WTC11 (cell line): Measurements from ENCODE around the gene ALDOC.

ENCODE experiments used
- FOXK1 ChIP-seq: sonication (generic); formaldehyde crosslinking; IDR thresholded peaks from 2 replicates; pipeline ENCODE4 v1.8.0; 2022; ENCODE audit warnings: mild to moderate bottlenecking, moderate library complexity, missing genetic modification reagents
- TF ChIP-seq, protein P1 (sequence below): sonication (generic); formaldehyde crosslinking; IDR thresholded peaks from 2 replicates; pipeline ENCODE4 v1.8.1; 2023; ENCODE audit warnings: mild to moderate bottlenecking, missing genetic modification reagents
- TF ChIP-seq, protein P2 (sequence below): sonication (generic); formaldehyde crosslinking; conservative IDR thresholded peaks from 2 replicates; pipeline ENCODE4 v1.8.1; 2022; ENCODE audit warnings: mild to moderate bottlenecking, missing genetic modification reagents
- TF ChIP-seq, protein P3 (sequence below): fragments of 200-600 bp; IDR thresholded peaks from 2 replicates; pipeline ENCODE4 v1.8.0; 2022; ENCODE audit warnings: antibody characterized with exemption

DNA sequence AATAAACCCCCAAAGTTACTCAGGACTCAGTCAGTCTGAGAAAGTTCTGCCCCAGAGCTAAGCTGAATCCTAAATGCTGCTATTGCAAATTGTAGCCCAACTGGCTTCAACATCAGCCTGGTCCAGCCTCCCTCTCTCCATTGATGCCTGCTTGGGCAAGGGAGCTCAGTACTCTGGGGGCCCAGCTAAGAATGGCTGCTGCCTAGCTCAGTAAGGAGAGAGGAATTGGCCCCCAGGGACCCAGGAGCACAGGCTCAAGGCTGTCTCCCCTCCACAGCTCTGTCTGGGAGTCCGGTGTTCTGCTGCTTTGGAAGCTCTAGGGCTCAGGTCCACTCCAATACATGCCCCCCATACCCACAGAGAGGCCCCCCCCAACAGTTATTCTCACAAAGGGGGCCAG lies 25.8 kb downstream of the ALDOC start:
- TF ChIP-seq, protein P1, sequence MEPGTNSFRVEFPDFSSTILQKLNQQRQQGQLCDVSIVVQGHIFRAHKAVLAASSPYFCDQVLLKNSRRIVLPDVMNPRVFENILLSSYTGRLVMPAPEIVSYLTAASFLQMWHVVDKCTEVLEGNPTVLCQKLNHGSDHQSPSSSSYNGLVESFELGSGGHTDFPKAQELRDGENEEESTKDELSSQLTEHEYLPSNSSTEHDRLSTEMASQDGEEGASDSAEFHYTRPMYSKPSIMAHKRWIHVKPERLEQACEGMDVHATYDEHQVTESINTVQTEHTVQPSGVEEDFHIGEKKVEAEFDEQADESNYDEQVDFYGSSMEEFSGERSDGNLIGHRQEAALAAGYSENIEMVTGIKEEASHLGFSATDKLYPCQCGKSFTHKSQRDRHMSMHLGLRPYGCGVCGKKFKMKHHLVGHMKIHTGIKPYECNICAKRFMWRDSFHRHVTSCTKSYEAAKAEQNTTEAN (CRISPR knock-in tag), result no peak
- no peak for TF ChIP-seq FOXK1 (CRISPR knock-in tag)
- TF ChIP-seq, protein P2, sequence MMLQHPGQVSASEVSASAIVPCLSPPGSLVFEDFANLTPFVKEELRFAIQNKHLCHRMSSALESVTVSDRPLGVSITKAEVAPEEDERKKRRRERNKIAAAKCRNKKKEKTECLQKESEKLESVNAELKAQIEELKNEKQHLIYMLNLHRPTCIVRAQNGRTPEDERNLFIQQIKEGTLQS (CRISPR knock-in tag), result no peak
- TF ChIP-seq, protein P3, sequence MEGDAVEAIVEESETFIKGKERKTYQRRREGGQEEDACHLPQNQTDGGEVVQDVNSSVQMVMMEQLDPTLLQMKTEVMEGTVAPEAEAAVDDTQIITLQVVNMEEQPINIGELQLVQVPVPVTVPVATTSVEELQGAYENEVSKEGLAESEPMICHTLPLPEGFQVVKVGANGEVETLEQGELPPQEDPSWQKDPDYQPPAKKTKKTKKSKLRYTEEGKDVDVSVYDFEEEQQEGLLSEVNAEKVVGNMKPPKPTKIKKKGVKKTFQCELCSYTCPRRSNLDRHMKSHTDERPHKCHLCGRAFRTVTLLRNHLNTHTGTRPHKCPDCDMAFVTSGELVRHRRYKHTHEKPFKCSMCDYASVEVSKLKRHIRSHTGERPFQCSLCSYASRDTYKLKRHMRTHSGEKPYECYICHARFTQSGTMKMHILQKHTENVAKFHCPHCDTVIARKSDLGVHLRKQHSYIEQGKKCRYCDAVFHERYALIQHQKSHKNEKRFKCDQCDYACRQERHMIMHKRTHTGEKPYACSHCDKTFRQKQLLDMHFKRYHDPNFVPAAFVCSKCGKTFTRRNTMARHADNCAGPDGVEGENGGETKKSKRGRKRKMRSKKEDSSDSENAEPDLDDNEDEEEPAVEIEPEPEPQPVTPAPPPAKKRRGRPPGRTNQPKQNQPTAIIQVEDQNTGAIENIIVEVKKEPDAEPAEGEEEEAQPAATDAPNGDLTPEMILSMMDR, result no peak
